ENCODE measurements around the gene C16orf86.

Gene C16orf86

DNA sequence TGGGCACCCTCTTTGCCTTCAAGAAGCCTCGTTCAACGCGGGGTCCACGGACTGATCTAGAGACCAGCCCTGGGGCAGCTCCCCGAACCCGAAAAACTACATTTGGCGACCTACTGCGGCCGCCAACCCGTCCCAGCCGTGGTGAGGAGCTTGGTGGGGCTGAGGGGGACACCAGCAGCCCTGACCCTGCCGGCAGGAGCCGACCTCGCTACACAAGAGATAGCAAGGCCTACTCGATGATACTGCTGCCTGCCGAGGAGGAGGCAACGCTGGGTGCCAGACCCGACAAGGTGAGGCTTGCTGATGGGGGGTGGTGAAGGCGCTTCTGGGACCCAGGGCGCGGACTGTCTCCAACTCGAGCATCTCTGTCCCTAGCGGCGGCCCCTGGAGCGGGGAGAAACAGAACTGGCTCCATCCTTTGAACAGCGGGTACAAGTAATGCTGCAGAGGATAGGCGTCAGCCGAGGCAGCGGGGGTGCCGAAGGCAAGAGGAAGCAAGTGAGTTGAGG is 12.2 kb upstream of the C16orf86 start:
- no peak for DNase-seq

DNA sequence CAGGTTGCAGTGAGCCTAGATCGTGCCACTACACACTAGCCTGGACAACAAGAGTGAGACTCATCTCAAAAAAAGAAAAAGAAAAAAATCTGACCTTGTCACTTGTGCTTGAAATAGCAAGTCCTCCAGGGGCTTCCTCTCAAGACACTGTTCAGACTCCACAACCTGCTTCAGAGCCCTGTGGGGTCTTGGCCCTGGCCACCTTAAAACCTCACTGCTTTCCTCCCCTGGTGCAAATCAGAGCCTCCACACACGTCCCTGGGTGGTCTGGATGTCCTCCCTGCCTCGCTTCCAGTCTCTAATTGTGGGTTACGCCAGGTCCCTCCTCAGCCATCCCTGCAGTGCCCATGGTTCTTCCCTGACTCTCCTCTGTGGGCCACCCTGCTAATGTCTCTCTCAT is 11.3 kb upstream of the C16orf86 start:
- no peak for DNase-seq

DNA sequence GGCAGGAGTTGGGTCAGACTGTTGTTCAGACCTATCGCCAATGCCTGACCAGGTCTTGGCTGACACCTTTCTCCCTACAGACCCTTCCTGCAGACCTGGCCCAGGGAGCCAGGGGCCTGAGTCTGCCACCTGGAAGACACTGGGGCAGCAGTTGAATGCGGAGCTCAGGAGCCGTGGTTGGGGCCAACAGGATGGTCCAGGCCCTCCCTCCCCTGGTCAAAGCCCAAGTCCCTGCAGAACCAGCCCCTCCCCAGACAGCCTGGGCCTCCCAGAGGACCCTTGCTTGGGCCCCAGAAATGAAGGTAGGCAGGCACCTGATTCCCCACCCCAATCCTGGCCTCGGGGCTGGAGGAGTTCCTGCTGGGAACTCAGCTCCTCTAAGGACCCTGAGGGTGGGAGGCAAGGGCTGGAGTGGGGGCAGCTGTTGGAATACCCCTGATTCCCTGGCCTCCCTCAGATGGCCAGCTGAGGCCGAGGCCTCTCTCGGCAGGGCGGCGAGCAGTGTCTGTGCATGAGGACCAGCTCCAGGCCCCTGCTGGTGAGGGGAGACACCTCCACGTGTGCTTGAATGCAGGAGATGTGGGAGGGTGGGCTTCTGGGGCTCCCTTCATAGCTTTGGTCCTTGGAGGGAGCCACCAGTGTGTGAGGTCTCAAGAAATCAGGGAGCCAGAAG is 10.1 kb upstream of the C16orf86 start:
- DNase-seq: no peak

DNA sequence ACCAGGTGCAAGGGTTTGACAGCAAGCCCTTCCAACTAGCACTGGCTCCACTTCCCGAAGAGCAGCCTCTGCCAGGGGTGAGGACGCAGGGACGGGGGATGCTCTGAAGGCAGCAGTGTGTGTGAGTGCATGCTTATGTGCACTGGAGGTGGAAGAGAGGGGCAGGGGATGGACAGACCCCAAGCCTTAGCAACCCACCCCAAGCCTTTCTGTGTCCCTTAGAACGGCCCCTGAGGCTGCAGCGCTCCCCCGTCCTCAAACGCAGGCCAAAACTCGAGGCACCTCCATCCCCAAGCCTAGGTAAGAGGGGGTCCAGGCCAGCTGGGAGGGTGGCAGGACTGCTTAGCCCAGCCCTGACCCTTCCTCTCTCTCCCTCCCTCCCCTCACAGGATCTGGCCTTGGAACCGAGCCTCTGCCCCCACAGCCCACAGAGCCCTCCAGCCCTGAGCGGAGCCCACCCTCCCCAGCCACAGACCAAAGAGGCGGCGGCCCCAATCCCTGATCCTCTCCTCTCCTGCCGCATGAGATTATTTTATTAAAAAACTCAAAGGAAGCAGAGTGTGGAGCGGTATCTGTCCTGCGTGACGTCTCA is 9.5 kb upstream of the C16orf86 start:
- no peak for DNase-seq

DNA sequence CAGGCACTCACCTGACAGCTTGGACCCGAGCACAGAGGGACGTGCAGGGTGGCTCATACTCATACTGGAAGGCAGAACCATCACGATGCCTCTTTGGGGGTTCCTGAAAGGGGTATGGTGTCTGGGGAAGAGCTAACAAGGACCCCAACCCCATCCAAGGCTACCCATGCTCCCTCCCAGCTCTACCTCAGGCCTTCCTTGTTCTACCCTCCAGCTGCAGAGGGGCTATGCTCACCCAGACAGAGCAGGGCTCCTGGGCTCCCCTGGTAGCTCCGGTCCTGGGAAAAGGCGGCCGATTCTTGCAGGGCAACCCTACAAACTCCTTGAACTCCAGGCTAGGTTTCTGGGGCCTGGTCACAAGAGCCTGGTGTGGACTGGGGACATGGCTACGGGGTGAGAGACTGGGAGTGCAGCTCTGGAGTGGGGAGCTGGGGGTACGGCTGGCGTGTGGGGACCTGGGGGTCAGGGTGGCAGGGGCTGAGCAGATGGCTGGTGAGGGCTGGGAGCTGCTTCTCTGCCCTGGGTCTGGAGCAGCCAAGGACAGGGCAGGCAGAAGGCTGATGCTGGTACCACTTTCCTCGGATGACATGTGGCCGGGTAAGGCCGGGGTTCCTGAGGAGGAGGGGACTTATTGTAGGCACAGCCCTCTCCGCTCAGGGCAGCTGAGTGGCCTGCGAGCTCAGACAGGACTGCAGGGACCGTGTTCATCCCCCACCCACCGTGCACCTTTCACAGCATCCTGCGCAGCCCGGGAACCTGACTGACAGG is 8.7 kb upstream of the C16orf86 start:
- DNase-seq: no peak

DNA sequence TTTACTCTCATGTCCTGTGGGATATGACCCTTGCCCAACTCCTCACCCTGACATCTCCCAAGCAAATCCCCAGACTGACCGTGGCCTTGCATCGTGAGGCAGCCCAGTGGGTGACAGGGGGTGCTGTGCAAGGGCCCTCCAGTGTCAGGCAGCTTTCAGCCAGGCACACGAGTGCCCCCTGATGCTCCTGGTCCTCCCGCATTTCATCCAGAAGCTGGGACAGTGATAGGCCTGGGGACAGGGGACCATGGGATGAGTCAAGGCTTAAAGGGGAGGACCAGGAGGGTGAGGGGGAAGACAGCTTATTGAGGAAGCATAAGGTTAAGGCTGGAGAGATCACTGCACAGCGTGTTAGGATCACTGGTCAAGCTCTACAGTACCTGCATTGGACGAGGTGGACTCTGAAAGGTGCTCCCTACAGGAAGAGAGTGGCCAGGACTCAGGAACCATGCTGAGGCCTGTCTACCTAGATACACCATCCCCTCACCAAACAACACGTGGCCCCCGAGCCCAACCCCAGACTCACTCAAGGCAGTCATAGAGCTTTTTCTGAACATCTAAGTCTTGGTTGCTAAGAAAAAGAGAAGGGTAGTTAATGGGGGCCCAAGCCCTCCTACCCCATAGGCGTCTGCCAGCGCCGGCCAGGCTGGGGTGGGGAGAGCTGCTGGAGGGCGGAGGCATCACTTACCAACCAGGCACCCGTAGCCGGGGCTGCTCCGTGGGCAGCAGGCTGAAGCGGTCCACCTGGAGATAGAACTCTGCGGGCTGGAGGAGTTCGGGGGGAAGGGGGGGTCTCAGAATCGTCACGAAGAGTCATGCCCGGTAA is 7.6 kb upstream of the C16orf86 start:
- DNase-seq: no peak

DNA sequence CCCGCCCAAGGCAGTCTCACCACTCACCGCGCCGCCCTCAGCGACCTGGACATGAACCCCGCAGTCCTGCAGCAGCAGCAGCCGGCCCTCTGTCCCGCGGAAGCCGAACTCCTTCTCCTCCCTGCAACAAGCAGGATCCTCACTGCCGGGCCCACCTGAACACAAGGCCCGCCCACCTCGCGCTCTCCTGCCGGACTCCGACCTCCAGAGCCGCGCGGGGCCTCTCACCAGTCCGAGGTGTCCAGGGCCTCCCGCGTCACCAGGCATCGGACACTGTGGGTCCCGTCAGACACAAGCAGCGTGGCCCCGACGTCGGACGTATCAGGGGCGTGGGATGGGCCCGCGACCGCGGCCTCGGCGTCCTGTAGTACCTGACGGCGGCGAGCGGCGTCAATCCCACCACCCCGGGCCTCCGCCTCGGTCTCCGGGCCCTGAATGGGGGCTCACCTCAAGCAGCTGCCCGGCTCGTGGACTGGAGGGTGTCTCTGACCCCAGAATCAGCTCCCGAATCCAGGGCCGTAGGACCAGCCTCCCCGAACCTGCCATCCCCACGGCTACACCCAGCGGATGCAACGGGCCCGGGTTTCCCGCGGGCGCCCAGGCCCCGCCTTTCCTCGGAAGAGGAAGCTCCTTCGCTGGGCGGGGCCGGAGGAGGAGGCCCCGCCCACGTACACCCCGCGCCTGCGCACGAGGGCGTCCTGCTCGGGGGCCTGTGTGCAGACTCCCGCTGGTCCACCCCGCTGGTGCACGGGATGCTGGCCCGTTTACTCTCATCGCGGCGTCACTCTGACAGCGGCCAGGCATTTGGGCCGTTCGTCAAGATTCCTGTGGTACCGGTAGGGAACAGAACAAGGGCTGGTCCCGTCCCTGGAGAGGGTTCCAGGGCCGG is 6.7 kb upstream of the C16orf86 start, which contains the start of gene ACD:
ACD (minus strand) TSS at position 586 of the 889 bp plus-strand sequence; CDS start at position 546, 40 bp downstream.
- DNase-seq: peak; percentile 91

DNA sequence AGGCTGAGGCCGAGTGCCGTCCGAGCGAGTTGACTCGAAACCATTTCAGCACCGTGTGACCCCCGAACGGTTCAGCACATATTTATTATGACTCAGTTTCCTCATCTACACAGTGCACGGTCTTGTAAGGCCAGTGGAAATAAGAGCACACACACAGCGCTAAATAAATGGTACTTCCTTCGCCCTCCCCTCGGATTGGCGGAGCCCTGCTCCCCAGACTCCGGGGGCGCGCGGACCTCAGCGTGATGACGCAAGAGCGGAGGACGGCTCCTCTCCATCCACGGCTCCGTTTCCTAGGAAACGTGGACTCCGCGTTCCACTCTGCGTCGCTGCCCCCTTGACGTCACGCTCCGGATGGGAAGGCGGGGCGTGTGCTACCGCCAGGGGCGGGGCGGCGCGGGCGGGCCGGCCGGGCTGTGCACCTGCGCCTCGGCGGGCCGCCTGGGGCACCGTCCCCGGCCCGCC is 6.0 kb upstream of the C16orf86 start, which contains the start of gene PARD6A:
PARD6A (plus strand) TSS at position 397 of the 465 bp plus-strand sequence. CDS start 79 bp downstream, outside the sequence.
- peak; percentile 93 for DNase-seq

DNA sequence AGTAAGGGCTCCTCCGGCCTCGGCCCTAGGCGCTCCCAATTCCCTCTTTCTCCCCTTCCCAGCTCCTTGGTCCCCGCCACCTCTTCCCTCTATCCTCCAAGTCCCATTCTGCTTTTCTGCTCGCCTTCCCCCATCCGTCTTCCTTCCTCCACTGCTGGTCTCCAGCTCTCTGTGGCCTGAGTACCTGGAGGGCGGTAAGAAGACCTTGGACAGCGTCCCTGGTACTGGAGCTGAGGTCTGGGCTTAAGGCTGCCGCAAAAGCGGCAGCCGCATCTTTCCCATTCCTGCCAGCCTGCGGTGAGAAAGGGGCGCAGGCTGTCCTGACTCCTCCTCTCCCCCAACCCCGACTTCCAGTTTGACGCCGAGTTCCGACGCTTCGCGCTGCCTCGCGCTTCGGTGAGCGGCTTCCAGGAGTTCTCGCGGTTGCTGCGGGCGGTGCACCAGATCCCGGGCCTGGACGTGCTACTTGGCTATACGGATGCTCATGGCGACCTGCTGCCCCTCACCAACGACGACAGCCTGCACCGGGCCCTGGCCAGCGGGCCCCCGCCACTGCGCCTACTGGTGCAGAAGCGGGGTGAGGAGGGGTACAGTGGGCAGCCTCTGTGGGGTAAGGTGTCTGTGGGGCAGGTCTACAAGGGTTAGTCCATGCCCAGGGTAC is 5.4 kb upstream of the C16orf86 start:
- no peak for DNase-seq

DNA sequence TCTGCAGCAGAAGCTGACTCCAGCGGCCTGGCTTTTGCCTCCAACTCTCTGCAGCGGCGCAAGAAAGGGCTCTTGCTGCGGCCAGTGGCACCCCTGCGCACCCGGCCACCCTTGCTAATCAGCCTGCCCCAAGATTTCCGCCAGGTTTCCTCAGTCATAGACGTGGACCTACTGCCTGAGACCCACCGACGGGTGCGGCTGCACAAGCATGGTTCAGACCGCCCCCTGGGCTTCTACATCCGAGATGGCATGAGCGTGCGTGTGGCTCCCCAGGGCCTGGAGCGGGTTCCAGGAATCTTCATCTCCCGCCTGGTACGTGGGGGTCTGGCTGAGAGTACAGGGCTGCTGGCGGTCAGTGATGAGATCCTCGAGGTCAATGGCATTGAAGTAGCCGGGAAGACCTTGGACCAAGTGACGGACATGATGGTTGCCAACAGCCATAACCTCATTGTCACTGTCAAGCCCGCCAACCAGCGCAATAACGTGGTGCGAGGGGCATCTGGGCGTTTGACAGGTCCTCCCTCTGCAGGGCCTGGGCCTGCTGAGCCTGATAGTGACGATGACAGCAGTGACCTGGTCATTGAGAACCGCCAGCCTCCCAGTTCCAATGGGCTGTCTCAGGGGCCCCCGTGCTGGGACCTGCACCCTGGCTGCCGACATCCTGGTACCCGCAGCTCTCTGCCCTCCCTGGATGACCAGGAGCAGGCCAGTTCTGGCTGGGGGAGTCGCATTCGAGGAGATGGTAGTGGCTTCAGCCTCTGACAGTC is 4.5 kb upstream of the C16orf86 start:
- DNase-seq: no peak

DNA sequence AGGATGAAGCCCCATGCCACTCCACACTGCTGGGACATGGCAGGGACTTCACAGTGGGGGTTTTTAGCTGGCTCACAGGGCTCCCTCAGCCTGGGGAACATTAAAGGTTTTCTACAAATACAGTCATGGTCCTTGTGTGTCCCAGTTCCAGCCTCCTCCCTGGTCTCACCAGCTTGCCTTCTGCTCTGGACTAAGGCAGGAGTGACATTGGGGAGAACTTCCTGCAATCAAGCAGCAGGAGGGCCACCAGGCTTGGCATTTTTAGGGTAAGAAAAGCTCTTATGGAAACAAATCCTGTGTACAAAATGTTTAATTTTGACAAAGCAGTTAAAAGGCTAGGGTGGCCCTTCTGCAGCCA is 4.0 kb upstream of the C16orf86 start:
- no peak for DNase-seq

DNA sequence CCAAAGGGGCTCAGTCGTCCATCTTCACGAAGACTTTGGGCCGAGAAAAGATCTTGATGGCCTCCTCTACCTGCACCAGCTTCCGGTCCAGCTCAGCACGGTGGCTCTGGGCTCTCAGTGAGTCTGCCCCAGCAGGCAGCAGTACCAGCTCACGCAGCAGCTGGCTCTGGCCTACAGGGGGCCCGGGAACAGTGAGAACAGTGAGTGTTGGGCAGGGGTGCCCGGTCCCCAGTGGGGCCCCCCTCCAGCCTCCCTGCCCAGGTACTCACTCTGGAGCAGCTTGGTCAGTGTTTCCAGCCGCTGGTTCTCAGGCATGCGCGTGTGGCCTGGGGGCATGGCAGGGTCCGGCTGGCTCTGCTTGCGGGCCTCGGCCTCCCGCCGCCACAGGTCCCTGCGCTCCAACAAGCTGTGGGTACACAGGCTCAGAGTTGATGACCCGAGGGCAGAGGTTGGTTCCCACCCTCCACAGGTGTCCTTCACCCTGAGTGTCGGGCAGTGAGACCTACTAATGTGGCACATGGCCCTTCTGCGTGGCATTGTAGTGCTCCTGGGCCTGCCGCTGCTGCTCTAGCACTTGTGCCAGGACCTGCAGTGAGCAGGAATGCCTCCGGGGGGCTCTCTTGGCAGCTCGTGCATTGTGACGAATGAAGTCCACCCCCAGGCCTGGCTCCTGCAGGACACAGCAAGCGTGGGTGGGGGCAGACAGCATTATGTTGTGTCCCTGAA is 3.3 kb upstream of the C16orf86 start:
- no peak for DNase-seq

DNA sequence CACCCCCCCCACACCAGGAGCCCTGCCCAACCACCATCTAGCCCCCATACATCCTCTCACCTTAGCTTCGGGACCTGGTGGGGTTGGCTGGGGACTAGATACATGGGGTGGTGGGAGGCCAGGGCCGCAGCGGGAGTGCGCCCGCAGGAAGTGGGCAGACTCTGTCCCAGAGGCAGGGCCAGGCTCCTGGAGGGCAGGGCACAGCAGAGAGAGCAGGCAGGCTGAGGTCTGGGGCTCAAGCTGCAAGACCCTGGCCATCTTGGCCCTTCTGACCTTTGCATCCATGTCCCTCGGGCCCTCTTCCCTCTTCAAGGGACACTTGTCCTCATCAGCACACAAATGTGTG is 2.8 kb upstream of the C16orf86 start:
- DNase-seq: no peak

DNA sequence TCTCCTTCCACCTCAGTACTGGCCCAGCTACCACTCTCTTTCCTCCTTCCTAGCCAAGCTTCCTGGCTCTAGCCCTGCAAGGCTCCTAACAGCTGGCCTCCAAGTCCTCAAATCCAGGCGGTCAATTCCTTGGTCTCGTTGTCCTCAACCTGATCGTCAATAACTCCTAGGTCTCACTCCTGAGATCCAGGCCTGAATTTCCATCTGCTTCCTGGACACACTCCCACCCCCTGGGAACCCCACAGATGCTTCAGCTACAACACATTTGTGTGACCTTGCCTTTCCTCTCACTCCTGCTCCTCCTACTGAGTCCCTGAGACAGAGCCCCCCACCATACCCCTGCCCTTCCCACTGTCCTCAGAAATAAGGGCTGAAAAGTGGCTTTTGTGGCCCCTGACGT is 2.4 kb upstream of the C16orf86 start:
- DNase-seq: no peak

DNA sequence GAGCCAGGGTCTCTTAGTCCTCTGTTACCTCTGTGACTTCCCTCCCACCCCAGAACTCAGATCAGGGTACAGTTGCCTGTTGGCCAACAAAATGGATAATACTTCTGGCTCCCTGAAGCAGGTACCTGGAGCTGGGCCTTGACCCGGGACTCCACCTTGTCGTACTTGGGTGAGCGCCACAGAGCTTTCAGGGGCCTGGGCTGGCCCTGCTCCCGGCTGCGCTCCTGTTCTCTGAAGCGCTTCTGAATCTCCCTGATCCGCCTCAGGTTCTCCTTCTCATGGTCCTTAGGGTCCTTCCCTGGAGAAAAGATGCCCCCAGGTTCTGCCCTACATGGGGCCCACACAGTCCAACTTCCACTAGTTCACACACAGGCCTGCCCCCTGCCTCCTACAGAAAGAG is 1.7 kb upstream of the C16orf86 start:
- DNase-seq: no peak

DNA sequence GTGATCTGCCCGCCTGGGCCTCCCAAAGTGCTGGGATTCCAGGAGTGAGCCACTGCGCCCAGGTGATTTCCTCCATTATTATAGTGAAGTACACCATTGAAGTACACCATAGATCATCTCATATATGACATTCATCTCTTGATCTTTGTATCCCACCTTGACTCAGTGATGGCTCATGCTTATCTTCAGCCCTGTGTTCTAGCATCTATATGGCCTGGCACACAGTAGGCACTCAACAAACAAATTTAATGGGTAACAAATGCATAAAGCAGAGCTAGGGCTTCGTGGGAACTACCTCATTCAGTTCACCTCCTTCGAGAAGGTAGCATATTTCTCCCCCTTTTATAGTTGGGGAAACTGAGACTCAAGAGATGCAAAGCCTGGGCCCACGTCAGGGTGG is 1.0 kb upstream of the C16orf86 start:
- no peak for DNase-seq

DNA sequence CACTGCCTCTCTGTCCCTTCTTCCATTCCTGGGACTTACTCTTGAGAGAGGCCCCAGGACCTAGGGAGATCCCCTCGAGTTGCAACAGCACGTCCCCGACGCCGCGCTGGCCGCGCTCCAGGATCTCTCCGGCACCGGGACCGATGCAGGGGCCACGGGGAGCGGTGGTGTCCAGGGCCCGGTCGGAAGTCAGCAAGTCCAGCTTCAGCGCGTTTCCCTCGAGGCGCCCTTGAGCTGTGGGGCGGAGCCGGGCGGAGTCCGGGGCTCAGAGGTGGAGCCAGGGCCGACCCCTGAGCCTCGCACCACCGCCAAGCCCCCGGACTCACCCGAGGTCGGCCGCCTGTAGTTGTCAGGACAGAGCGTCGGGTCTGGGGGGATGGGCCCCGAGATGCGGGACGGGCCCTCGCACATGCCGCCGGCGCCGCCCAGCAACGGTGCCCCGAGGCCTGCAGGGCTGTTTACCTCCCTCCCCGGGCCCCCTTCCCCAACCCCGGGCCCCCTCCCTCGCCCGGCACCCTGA is 522 bp upstream of the C16orf86 start:
- no peak for DNase-seq

DNA sequence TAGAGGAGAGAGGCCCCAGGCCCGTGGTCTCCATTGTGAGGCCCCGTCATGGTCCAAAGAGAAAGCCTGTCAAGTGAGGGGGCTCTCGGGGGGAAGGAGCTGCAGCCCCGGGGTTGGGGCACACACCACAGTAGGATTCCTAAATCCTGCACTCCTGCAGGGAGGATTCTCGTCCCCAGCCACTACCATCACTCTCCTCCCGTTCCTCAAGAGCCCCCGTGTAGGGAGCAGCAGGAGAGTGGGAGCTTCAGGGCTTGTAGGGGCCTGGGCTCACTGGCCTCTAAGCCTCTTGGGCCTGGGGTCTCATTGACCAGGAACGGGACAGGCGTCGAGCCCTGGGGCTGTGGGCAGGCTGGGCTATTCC is 821 bp downstream of the C16orf86 start:
- DNase-seq: no peak

DNA sequence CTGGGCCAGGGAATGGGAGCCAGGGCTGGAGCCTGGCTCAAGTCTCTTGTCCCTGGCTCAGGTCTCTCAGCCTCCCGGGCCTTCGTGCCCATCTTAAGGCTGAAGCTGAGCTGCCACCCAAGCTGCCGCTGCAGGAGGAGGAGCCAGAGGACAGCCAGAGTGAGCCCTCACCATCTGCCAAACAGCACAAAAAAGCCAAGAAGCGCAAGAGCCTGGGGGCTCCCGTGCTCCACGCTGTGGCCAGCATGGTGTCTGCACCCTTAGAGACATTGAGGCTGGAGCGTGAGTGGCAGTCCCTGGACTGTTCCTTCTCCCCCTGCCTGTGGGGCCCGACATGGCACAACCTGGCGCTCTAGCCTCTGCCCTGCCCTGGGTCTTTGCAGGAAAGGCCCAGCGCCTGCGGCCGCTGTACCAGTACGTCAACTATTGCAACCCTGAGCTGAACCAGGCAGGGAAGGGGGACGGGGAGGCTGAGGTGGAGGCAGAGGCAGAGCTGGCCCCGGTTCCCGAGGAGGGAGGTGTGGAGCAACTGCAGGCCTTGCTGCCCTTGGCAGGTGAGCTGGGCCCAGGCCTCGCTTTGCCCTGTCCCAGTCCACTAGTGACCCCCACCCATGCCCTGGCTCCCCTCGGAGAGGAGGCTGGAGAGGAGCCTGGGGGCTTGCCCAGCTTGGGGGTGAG is 1.3 kb downstream of the C16orf86 start:
- DNase-seq: peak; percentile 79

All from activated gamma-delta T cell treated with Interleukin-2 at 50 U/mL for 16 hours (primary cell).